Occipital lobe (tissue), 2 donors: ENCODE results near the gene DTX2. TPM values are rescaled to one million over a fixed set of nuclear protein-coding genes. Genes with fewer than 3 reads are reported as not detected.
"Not testable (repeated sequence)": the region's sequence is repeated elsewhere in the genome, so short reads cannot be mapped to it uniquely, and the experiment has no call there.

Experiments used
- DNase-seq: peaks from one replicate; lab custom pipeline; 2025; lab: John Stamatoyannopoulos, UW
- total RNA-seq: library from RNA; depleted of rRNA; stranded (reverse); fragments of >200 nt; gene quantifications from one replicate; pipeline ENCODE4 v1.2.3, GENCODE V29; 2014

DTX2 gene
- total RNA-seq, 1 donor from 2014 or later, result 5.9 TPM

DNA sequence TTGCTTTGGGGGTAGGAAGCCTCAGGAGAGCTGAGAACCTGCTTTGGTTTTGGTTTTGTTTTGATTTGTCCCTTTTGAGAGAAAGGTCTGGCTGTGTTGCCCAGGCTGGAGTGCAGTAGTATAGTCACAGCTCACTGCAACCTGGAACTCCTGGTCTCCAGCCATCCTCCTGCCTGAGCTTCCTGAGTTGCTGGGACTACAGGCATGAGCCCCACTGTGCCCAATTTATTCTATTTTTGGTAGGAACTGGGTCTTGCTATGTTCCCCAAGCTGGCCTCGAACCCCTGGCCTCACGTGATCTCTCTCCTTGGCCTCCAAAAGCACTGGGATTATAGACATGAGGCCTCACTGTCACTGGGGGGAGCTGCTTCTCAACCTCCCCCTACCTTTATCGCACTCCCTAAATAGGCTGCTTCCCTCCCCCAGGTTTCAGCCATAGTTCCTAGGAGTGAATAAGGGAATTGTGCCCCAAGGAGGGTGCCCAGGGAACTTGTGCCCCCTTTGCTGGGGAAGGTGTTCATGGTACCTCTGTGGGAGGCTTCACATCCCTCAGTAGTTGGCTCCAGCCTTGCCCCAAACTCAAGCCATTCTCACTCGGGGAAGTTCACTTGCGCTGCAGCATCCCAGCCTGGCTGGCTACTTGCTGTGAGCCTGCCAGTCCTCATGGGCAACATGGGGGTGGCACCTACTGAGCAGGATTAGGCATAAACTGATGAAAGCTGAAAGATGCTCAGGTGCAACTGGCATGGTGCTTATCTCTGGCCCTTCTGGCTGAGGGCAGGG, 18.7 kb upstream of the DTX2 start:
- not testable (repeated sequence) for DNase-seq

DNA sequence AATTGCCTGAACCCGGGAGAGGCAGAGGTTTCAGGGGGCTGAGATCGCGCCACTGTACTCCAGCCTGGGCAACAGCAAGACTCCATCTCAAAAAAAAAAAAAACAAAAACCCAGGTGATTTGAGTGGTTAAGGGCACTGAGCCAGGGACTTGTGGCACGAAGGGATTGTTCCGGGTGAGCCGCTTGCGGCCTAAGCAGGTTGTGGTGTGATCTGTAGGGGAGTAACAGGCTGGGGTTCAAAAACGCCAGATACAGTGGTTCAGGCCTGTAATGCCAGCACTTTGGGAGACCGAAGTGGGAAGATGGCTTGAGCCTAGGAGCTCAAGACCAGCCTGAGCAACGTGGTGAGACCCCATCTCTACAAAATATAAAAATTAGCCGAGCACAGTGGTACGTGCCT, 17.7 kb upstream of the DTX2 start:
- not testable (repeated sequence) for DNase-seq

DNA sequence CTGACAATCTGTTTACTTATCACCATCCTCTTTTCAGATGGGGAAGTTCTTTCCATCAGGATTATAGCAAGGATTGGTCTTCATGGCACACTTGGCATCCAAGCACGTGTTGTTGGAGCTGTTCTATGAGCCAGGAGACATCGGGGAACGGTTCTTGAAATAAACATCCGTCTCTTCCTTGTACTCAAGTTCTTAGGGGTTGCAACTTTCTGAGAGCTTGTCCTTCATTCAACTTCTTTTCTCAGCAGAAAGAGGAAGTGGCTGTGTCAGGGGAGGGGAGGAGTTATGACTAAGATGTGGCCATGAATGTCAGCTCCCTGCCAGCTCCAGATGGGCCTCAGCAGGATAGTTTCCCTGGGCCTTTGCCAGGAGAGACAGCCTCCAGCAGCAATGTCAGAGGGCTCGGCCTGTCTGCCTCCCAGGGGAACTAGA, 15.9 kb upstream of the DTX2 start:
- DNase-seq, result not testable (repeated sequence)

DNA sequence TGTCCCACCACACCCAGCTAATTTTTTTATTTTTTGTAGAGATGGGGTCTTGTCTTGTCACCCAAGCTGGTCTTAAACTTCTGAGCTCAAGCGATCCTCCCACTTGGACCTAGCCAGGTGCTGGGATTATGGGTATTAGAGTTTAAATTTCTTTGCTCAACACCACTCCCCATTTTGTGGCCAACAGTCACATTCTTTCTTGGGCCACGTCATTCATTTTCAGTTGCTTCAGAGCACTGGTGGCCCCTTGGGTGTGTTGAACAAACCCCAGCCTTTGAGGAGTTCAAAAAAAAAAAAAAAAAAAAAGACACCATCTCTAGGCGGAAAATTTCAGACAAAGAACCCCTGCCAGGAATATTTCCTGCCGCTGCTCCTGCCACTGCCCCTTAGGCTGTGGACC, 4.5 kb upstream of the DTX2 start:
- DNase-seq, result not testable (repeated sequence)

DNA sequence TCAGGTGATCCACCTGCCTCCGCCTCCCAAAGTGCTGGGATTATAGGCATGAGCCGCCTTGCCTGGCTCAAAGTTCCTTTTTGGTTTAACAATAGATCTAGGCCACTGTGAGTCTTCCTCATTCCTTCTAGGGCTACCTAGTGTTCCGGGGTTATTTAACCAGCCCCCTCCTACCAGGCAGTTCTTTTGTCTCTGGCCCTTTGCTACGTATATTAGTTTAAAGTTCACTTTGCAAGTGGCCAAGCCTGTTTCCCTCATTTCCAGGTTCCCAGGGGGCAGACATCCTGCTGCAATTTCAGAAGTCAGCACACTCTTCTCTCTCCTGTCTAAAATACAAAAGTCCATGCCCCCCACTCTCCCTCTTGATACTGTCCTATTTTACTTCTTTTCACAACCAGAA, 3.0 kb upstream of the DTX2 start:
- not testable (repeated sequence) for DNase-seq

DNA sequence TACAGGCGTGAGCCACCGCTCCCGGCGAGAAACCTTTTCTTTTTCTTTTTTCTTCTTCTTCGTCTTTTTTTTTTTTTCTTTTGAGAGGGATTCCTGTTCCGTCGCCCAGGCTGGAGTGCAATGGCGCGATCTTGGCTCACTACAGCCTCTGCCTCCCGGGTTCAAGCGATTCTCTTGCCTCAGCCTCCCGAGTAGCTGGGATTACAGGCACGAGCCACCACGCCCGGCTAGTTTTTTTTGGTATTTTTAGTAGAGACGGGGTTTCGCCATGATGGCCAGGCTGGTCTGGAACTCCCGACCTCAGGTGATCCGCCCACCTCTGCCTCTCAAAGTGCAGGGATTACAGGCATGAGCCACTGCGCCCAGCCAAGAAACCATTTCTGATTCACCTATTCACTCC, 742 bp upstream of the DTX2 start:
- DNase-seq, result not testable (repeated sequence)

DNA sequence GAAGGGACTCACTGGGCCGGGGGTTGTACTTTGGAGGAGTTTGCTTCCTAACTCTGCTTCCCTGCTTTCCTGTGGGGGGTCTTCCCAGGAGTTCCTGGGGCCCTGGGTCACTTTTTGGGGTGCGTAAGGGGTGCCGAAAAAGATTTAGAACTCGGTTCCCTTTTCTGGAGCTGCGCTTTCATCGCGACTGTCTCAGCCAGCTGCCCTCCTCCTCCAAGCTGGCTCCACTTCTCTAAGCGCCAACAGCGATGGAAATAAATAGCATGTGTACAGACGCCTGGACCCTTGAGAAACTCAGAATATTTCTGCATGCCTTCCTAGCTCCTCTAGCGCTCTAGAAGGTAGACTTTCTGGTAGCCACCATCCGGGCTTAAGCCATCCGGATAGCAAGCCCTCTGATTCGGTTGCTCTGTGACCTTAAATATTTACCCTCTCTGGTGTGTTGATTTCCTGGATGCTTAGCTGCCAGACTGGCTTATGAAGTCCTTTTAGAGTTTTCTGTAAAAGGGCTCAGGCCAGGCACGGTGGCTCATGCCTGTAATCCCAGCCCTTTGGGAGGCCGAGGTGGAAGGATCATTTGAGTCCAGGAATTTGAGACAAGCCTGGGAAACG, 868 bp downstream of the DTX2 start:
- DNase-seq, result not testable (repeated sequence)

DNA sequence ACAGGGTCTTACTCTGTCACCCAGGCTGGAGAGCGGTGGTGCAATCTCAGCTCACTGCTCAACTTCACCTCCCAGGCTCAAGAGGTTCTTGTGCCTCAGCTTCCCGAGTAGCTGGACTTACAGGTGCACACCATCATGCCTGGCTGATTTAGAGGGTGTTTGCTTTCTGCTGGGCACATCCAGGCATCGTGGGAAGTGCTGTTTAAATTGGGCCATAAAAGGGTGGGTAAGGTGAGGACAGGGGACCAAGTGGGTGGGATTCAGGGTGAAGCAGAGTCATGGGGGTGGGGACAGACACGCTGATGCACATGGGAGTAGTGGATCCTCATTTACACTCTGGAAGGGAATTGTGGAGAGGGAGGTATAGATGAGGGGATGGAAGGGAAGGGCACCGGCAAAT, 3.5 kb downstream of the DTX2 start:
- DNase-seq, result not testable (repeated sequence)

DNA sequence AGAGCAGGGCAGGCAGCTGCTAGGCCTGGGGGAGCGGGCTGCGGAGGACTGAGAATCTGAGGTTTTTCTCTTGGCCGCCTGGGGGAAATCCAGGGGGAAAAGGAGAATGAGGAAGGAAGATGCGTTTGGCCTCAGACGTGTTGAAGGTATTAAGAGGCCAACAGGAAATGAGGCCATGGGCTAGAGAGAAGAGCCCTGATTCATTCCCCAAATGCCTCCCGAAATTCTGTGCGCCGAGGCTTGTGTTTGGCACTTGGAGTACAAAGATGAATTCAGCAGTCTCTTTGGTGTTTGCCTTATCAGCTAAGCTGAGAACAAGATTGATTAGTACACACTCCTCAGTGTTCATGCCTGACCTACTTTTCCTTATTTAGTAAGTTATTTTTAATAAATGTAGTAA, 4.4 kb downstream of the DTX2 start:
- not testable (repeated sequence) for DNase-seq

DNA sequence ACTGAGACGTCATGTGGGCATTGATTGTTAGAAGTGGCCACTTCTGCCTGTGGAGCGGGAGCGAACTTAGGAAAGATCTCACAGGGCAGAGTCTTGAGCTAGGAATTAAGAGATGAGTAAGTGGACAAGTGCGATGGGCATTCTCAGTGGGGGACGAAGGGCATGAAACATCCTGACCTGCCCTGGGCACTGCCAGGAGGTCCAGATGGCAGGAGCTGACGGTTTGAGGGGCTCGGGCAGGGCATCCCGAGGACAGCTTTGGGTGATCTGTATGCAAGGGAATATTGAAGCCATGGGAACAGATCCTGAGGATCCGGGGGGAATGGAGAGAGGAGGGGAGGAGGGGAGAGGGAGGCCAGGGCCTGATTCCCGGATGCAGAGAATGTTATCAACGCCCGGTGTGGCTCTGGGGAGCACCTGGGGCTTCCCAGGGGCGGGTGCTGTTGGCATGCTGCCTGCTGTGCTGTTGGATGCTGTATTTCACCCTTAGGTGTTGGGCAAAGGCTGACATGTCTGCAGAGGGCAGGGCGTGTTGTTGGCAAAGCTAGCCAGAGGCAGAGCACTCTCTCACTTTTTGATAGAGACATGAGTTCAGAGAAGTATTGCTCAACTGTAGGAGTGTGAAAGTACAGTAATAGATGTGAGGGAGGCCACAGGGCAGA, 6.4 kb downstream of the DTX2 start:
- not testable (repeated sequence) for DNase-seq

DNA sequence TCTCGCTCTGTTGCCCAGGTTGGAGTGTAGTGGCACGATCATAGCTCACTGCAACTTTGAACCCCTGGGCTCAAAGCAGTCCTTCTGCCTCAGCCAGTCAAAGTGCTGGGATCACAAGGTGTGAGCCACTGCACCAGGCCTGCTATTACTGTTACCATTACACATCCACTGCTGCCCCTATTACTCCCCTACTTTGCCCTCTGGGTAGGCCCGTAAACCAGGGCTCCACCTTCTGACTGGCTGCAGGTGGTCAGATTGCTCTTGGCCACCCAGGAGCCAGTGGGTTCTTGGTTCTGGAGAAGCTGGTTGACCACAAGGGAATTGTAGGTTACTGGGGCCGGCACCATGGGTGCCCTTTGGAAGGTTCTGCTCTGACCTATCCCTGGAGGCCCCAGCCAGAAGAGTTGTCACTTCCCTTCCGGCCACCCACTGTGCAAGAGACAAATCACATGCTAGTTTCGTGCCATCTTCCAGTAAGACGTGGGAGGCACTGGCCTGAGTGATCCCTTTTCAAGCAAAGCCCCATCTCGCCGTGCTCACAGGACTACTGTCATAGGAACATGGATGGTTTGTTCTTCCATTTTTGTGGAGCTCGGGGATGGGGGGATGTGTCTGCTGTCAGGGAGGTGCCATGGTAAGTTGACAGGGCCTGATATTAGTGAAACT, 10.2 kb downstream of the DTX2 start:
- not testable (repeated sequence) for DNase-seq

DNA sequence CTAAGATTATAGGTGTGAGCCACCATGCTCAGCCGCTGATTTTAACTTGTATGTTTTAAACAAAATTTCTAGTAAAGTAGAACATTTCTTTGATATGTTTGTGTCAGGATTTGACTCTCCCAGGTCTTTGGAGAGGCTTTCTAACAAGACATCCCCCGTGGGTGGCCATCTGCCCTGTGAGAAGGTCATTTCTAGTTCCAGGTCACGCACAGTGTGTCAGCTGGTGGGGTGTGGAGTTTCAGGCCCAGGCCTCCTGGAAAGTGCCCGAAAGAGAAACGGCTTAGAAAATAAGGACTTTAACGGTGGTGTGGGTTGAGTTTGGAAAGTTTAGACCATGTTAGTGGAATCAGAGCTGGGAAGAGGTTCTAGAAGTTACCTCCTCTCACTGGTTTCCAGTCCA, 11.6 kb downstream of the DTX2 start:
- DNase-seq, result not testable (repeated sequence)

DNA sequence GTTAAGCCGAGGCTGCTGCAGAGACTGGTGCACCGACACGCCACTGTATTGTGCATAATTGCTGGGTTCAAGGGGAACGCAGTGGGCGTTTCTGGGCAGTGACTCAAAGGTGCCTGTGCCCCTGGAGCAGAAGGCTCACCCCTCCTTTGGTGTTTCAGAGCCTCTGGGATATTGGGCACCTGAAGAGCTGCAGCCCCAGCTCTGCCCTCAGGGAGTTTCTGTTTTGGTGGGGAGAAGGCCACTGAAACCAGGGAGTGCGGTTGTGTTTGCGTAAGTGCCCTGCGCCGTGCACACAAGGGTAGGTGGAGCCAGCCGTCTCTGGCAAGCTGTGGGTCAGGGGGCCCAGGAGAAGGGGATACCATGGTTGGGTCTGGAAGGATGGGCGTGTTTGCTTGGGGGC, 14.8 kb downstream of the DTX2 start:
- not testable (repeated sequence) for DNase-seq

DNA sequence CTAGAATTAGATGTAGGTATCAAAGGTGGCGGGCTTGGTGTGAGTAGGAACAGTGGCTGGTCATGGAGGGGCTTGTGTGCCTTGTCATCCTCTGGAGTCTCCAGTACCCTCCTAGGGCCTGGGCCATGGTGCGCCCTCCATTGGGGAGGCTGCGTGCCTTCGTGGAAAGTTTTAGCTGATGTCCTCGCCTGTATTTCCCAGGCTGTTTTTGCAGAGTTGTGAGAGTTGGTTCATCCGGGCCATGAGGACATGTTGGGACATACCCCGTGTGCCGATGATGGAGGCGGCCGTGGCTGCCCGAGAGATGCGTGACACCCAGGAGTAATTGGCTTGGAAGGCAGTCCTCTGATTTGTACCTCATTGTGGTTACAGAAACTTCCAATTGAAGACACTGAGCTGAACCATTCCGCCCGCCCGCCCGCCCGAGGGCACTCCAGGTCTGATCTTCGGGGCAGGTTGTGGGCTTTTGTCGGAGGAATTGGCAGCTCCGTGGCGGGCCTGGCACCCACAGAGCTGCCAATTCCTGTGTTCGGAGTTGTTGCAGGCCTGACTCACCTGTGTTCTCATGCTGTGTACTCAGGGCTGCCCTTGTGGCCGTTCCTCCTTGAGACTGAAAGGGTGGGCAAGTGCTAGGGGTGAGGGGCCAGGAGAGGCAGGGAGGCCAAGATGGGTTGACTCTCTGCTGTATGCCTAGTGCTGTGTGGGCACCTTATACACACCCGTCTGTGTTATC, 15.4 kb downstream of the DTX2 start:
- DNase-seq, result not testable (repeated sequence)

DNA sequence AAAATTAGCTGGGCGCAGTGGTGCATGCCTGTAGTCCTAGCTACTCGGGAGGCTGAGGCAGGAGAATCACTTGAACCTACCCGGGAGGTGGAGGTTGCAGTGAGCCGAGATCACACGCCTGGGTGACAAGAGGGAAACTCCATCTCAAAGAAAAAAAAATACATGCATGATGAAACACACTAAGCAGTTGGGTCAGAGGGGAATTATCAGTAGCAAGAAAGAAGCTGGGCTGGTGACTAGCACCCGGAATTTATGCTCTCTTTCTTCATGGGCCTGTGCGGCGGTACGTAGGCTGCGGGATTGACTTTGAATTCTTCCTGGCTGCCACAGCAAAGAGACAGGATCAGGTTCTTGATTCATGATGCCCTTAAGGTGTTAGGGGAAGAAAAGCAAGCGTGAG, 18.1 kb downstream of the DTX2 start:
- not testable (repeated sequence) for DNase-seq

DNA sequence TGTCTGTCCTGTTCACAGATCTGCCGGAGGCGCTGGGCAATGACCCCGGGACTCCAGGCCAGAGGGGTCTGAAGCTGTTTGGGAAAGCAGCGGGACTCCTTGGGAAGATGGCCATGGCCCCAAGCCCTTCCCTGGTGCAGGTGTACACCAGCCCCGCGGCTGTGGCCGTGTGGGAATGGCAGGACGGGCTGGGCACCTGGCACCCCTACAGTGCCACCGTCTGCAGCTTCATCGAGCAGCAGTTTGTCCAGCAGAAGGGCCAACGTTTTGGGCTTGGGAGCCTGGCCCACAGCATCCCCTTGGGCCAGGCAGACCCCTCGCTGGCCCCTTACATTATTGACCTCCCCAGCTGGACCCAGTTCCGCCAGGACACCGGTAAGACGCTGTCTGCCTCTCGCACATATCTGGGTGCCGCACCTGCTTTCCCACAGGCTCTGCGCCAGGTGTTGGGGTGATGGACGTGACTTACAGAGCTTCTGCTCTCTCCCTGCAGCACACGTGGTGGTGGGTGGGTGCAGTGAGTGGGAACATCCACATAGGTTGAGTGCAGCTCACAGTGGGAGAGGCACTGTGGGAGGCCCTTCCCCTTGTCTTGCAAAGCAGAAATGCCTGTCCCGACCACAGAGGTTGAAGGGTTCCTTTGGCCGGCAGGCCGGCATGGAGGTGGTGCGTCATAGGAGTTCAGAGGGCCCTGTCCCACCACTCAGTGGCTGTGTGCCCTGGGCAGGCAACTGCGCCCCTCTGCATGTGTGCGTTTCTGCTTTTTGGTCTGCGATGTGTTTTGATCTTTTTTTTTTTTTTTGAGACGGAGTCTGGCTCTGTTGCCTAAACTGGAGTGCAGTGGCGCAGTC, 19.1 kb downstream of the DTX2 start:
- not testable (repeated sequence) for DNase-seq

DNA sequence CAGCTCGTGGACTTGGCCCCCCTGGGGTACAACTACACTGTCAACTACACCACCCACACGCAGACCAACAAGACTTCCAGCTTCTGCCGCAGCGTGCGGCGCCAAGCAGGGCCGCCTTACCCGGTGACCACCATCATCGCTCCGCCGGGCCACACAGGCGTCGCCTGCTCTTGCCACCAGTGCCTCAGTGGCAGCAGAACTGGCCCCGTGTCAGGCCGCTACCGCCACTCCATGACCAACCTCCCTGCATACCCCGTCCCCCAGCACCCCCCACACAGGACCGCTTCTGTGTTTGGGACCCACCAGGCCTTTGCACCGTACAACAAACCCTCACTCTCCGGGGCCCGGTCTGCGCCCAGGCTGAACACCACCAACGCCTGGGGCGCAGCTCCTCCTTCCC, 21.2 kb downstream of the DTX2 start:
- DNase-seq, result not testable (repeated sequence)

DNA sequence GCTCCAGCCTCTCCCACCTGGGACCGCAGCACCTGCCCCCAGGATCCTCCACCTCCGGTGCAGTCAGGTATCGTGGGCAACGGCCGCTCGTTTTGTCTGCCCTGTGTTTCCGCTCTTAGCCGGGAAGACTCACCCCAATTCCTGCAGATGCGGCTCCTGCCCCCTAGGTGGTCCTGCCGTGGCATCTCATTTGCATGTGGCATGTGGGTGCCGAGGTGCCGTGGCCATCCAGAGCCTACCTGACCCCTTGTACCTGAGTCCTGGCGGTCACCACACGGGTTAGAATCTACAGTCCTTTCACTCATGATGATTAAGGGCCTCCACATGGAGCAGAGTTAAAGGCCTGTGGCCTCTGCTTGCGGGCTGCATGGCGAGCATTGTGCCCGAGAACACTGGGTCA, 21.6 kb downstream of the DTX2 start:
- DNase-seq, result not testable (repeated sequence)

DNA sequence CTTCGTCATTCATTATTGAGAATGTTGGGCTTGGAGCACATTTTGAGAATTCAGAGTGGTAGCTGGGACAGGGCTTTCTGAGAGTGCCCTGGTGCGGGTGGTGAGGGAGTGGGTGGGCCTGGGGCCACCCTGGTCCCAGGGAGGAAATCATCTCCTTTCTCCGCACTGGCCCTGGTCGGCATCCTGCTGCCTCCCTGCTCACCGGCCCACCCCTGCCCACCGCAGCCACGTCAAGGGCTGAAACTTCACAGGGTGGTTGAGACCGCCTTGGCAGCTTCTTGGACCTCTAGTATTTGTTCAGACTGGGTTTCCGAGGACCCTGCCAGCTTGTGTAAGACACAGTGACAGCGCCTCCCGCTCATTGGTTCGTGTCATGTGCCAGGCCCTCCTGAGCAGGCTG, 22.9 kb downstream of the DTX2 start:
- DNase-seq, result not testable (repeated sequence)
